Spleen (tissue), 11 donors: Measurements from ENCODE around the gene LINC01488. TPM values are rescaled to one million over a fixed set of nuclear protein-coding genes. Genes with fewer than 3 reads are reported as not detected.

ENCODE experiments used
- DNase-seq: peaks from one replicate; pipeline ENCODE4 v3.0.0-alpha.2; 2020
- H3K27ac ChIP-seq, 8 donors: fragments of 200-600 bp; sonication (generic) in 7 of 8; 1 replicate in 4 of 8; 2 replicates in 4 of 8; pipeline versions ENCODE4 v1.5.0 to v1.8.0; 2016 to 2021; ENCODE audit warnings: inconsistent platforms in 4 of 8, mild to moderate bottlenecking in 4 of 8, moderate library complexity in 1 of 8
- H3K27me3 ChIP-seq, 7 donors: fragments of 200-600 bp; sonication (generic) in 6 of 7; replicated peaks in 1 of 7; 1 replicate in 4 of 7; 2 replicates in 3 of 7; pipeline versions ENCODE4 v1.5.0 to v1.8.0; 2016 to 2021; ENCODE audit warnings: inconsistent platforms in 3 of 7, mild to moderate bottlenecking in 1 of 7
- H3K36me3 ChIP-seq, 6 donors: fragments of 200-600 bp; sonication (generic) in 5 of 6; 1 replicate in 4 of 6; 2 replicates in 2 of 6; pipeline versions ENCODE4 v1.5.0 to v1.8.0; 2016 to 2021; ENCODE audit warnings: inconsistent platforms in 2 of 6
- H3K4me1 ChIP-seq, 6 donors: fragments of 200-600 bp; sonication (generic) in 5 of 6; 1 replicate in 3 of 6; 2 replicates in 3 of 6; pipeline versions ENCODE4 v1.5.0 to v1.8.0; 2016 to 2021; ENCODE audit warnings: inconsistent platforms in 3 of 6
- H3K4me3 ChIP-seq, 8 donors: fragments of 200-600 bp; sonication (generic) in 7 of 8; 1 replicate in 4 of 8; 2 replicates in 4 of 8; pipeline versions ENCODE4 v1.5.0 to v1.8.0; 2016 to 2021; ENCODE audit warnings: inconsistent platforms in 4 of 8, mild to moderate bottlenecking in 4 of 8, moderate library complexity in 2 of 8
- H3K9me3 ChIP-seq, 8 donors: fragments of 200-600 bp; sonication (generic) in 7 of 8; 1 replicate in 4 of 8; 2 replicates in 4 of 8; pipeline versions ENCODE4 v1.5.0 to v1.8.0; 2016 to 2021; ENCODE audit warnings: inconsistent platforms in 4 of 8
- CTCF ChIP-seq, 11 experiments: fragments of 200-600 bp in 7 of 11; fragments of 450-650 bp in 4 of 11; sonication (generic) in 4 of 11; IDR thresholded peaks in 8 of 11; conservative IDR thresholded peaks in 3 of 11; 1 replicate in 7 of 11; 2 replicates in 4 of 11; pipeline versions ENCODE4 v1.4.0 to v1.8.0; 2016 to 2021; ENCODE audit warnings: antibody characterized with exemption in 11 of 11, inconsistent platforms in 4 of 11, mild to moderate bottlenecking in 1 of 11
- POLR2A ChIP-seq, 3 donors: fragments of 450-650 bp; IDR thresholded peaks; one replicate each; pipeline ENCODE4 v1.5.1; 2017; ENCODE audit warnings: antibody characterized with exemption in 3 of 3, mild to moderate bottlenecking in 1 of 3
- POLR2AphosphoS5 ChIP-seq, 3 donors: sonication (generic); formaldehyde crosslinking; IDR thresholded peaks; one replicate each; pipeline ENCODE4 v1.5.1; 2017; ENCODE audit warnings: antibody characterized with exemption in 3 of 3
- WGBS, 5 donors: extraction: QIAGEN DNeasy Blood & Tissue Kit in 3 of 5; methylation state at CpG; one replicate each; pipeline versions ENCODE4 v1.1.5 to v1.1.7; 2013 to 2018; 5-methylcytosine and 5-hydroxymethylcytosine counted together
- intact Hi-C: fragments of 100-400 bp; cut with DNase I; formaldehyde crosslinking; loops from one replicate; pipeline ENCODE4 v1.15.0; 2023; ENCODE audit warnings: low total_unique reads
- polyA plus RNA-seq, 3 donors: library from polyadenylated mRNA; stranded (reverse); fragments of 200-250 nt; gene quantifications; one replicate each; pipeline ENCODE4 v1.2.1, GENCODE V29; 2013
- total RNA-seq, 7 donors: library from RNA; depleted of rRNA in 3 of 7; stranded (reverse); fragments of >200 nt in 3 of 7; fragmentation: NEBNext Ultra II Directional in 4 of 7; extraction: Animal tissue kit (Norgen Biotek cat#: 25700) in 4 of 7; gene quantifications; one replicate each; pipeline versions ENCODE4 v1.1.0 to v1.2.1, GENCODE V29; 2016 to 2021
- donor health status: healthy with polysubstance abuse.
- donor health status: DM: no; HTN: no; CAD: no; lungs with moderate emphysema.
- donor health status: DM: no; HTN: no; CAD: no.
- donor health status: Bipolar disorder and iron deficiency.
- donor health status: healthy.
- donor health status: DM: no; HTN: no; CAD: no.
- donor health status: DM: yes; HTN: yes; CAD: no.

The LINC01488 gene
- total and polyA plus RNA-seq, 10 donors = not detected

- Histone ChIP-seq H3K9me3 (peaks cover 0 to 29% (median 20%) of the 10 kb centered on the region in 8 donors), H3K4me3 (no peak overlapping the region), H3K36me3 (no peaks in the 10 kb centered on the region), H3K27ac (no peak overlapping the region), H3K4me1 (peaks cover 0 to 4% (median 0%) of the 10 kb centered on the region in 6 donors), H3K27me3 (peaks cover 0 to 5% (median 0%) of the 10 kb centered on the region in 7 donors)
- intact Hi-C loops = no loop called here
- TF ChIP-seq POLR2AphosphoS5 (IDR thresholded peaks at IDR 0.05) (no peak), CTCF (IDR thresholded peaks at IDR 0.05 in 8 of 11, conservative IDR thresholded peaks at IDR 0.05 in 3 of 11) (no peak)
- peak; percentile 44 for DNase-seq
- WGBS, 5 donors = 86 to 96% (median 93%) methylated on average over 9 to 12 of the region's 12 CpGs
These were observed 32.3 kb downstream of the LINC01488 start for GRCh38 chr11:69513663-69514224.

- no peak overlapping the region for H3K4me3 ChIP-seq
- intact Hi-C loops = no loop called here
- H3K36me3 ChIP-seq = no peaks in the 10 kb centered on the region
- 87 to 93% (median 91%) methylated on average over 5 of the region's 5 CpGs for WGBS, 5 donors
- no peak for TF ChIP-seq POLR2AphosphoS5 (IDR thresholded peaks at IDR 0.05)
- no peak for TF ChIP-seq POLR2A (IDR thresholded peaks at IDR 0.05)
- no peak for TF ChIP-seq CTCF (IDR thresholded peaks at IDR 0.05 in 8 of 11, conservative IDR thresholded peaks at IDR 0.05 in 3 of 11)
- H3K4me1 ChIP-seq = no peaks in the 10 kb centered on the region
- peaks cover 0 to 5% (median 0%) of the 10 kb centered on the region in 7 donors for H3K27me3 ChIP-seq
- H3K9me3 ChIP-seq = peaks cover 0 to 34% (median 20%) of the 10 kb centered on the region in 8 donors
- peak; percentile 51 for DNase-seq
- H3K27ac ChIP-seq = no peak overlapping the region
These were observed 33.3 kb downstream of the LINC01488 start for GRCh38 chr11:69514771-69515170.

GRCh38 chr11:69515271-69516245, 34.1 kb downstream of the LINC01488 start:
- Histone ChIP-seq H3K4me1 (no peaks in the 10 kb centered on the region), H3K9me3 (peaks cover 0 to 34% (median 20%) of the 10 kb centered on the region in 8 donors), H3K27me3 (peaks cover 0 to 5% (median 0%) of the 10 kb centered on the region in 7 donors), H3K4me3 (no peak overlapping the region), H3K27ac (no peak overlapping the region), H3K36me3 (no peaks in the 10 kb centered on the region)
- intact Hi-C loops = no loop called here
- TF ChIP-seq POLR2A (IDR thresholded peaks at IDR 0.05) (no peak), CTCF (IDR thresholded peaks at IDR 0.05 in 8 of 11, conservative IDR thresholded peaks at IDR 0.05 in 3 of 11) (no peak), POLR2AphosphoS5 (IDR thresholded peaks at IDR 0.05) (no peak)
- WGBS, 5 donors = 68 to 74% (median 72%) methylated on average over 12 of the region's 12 CpGs
- DNase-seq = peak; percentile 36

GRCh38 chr11:69516526-69516925, 35.1 kb downstream of the LINC01488 start:
- H3K27ac ChIP-seq = no peak overlapping the region
- H3K27me3 ChIP-seq = no peaks in the 10 kb centered on the region
- intact Hi-C loops = no loop called here
- 82 to 92% (median 87%) methylated on average over 3 of the region's 3 CpGs for WGBS, 5 donors
- H3K4me3 ChIP-seq = no peak overlapping the region
- peaks cover 0 to 34% (median 20%) of the 10 kb centered on the region in 8 donors for H3K9me3 ChIP-seq
- no peaks in the 10 kb centered on the region for H3K36me3 ChIP-seq
- TF ChIP-seq CTCF (IDR thresholded peaks at IDR 0.05 in 8 of 11, conservative IDR thresholded peaks at IDR 0.05 in 3 of 11) (no peak), POLR2AphosphoS5 (IDR thresholded peaks at IDR 0.05) (no peak), POLR2A (IDR thresholded peaks at IDR 0.05) (no peak)
- no peak for DNase-seq
- H3K4me1 ChIP-seq = no peaks in the 10 kb centered on the region
